Measurements from ENCODE around the gene TMEM95. TPM values are rescaled to one million over a fixed set of nuclear protein-coding genes. Genes with fewer than 3 reads are reported as not detected.

TMEM95 gene
- total RNA-seq, 1 experiment from 2014 or later, result not detected

Other genes with a start within 250 kb of the TMEM95 start
- gene ASGR2, start 240.3 kb upstream of the TMEM95 start, total RNA-seq (2014; rRNA removed; shearing (Covaris generic); ENCODE audit: low replicate concordance), result not detected in 2 replicates
- not detected in 2 replicates for gene ASGR1, start 175.8 kb upstream of the TMEM95 start, total RNA-seq (2014; rRNA removed; shearing (Covaris generic); ENCODE audit: low replicate concordance)
- gene DLG4, start 135.3 kb upstream of the TMEM95 start, total RNA-seq (2014; rRNA removed; shearing (Covaris generic); ENCODE audit: low replicate concordance), result 2.8 and 4.8 TPM in 2 replicates
- 301 and 338 TPM in 2 replicates for gene ACADVL, start 135.2 kb upstream of the TMEM95 start, total RNA-seq (2014; rRNA removed; shearing (Covaris generic); ENCODE audit: low replicate concordance)
- gene DVL2, start 120.6 kb upstream of the TMEM95 start, total RNA-seq (2014; rRNA removed; shearing (Covaris generic); ENCODE audit: low replicate concordance), result 33.3 and 64.4 TPM in 2 replicates
- 28.0 and 39.4 TPM in 2 replicates for gene PHF23, start 115.7 kb upstream of the TMEM95 start, total RNA-seq (2014; rRNA removed; shearing (Covaris generic); ENCODE audit: low replicate concordance)
- 211 and 296 TPM in 2 replicates for gene GABARAP, start 112.7 kb upstream of the TMEM95 start, total RNA-seq (2014; rRNA removed; shearing (Covaris generic); ENCODE audit: low replicate concordance)
- gene CTDNEP1, start 103.4 kb upstream of the TMEM95 start, total RNA-seq (2014; rRNA removed; shearing (Covaris generic); ENCODE audit: low replicate concordance), result 9.6 and 19.0 TPM in 2 replicates
- 25.5 and 32.4 TPM in 2 replicates for gene ELP5, start 102.9 kb upstream of the TMEM95 start, total RNA-seq (2014; rRNA removed; shearing (Covaris generic); ENCODE audit: low replicate concordance)
- not detected in 2 replicates for gene CLDN7, start 92.7 kb upstream of the TMEM95 start, total RNA-seq (2014; rRNA removed; shearing (Covaris generic); ENCODE audit: low replicate concordance)
- not detected in 2 replicates for gene SLC2A4, start 73.4 kb upstream of the TMEM95 start, total RNA-seq (2014; rRNA removed; shearing (Covaris generic); ENCODE audit: low replicate concordance)
- 1.8 and 8.5 TPM in 2 replicates for gene YBX2, start 60.5 kb upstream of the TMEM95 start, total RNA-seq (2014; rRNA removed; shearing (Covaris generic); ENCODE audit: low replicate concordance)
- gene EIF5A, start 47.5 kb upstream of the TMEM95 start, total RNA-seq (2014; rRNA removed; shearing (Covaris generic); ENCODE audit: low replicate concordance), result 483 and 624 TPM in 2 replicates
- gene GPS2, start 39.8 kb upstream of the TMEM95 start, total RNA-seq (2014; rRNA removed; shearing (Covaris generic); ENCODE audit: low replicate concordance), result 51.1 and 56.4 TPM in 2 replicates
- gene NEURL4, start 25.8 kb upstream of the TMEM95 start, total RNA-seq (2014; rRNA removed; shearing (Covaris generic); ENCODE audit: low replicate concordance), result 15.0 and 17.9 TPM in 2 replicates
- 2.3 and 26.4 TPM in 2 replicates for gene ACAP1, start 18.6 kb upstream of the TMEM95 start, total RNA-seq (2014; rRNA removed; shearing (Covaris generic); ENCODE audit: low replicate concordance)
- 17.2 and 23.2 TPM in 2 replicates for gene KCTD11, start 3.0 kb upstream of the TMEM95 start, total RNA-seq (2014; rRNA removed; shearing (Covaris generic); ENCODE audit: low replicate concordance)
- 1.8 and 2.9 TPM in 2 replicates for gene TNK1, start 25.9 kb downstream of the TMEM95 start, total RNA-seq (2014; rRNA removed; shearing (Covaris generic); ENCODE audit: low replicate concordance)
- gene PLSCR3, start 39.4 kb downstream of the TMEM95 start, total RNA-seq (2014; rRNA removed; shearing (Covaris generic); ENCODE audit: low replicate concordance), result 5.6 and 14.4 TPM in 2 replicates
- 132 and 200 TPM in 2 replicates for gene TMEM256, start 48.9 kb downstream of the TMEM95 start, total RNA-seq (2014; rRNA removed; shearing (Covaris generic); ENCODE audit: low replicate concordance)
- 1.1 TPM in 1 of 2 replicates, not detected in the other for gene NLGN2, start 52.7 kb downstream of the TMEM95 start, total RNA-seq (2014; rRNA removed; shearing (Covaris generic); ENCODE audit: low replicate concordance)
- not detected in 2 replicates for gene SPEM1, start 65.2 kb downstream of the TMEM95 start, total RNA-seq (2014; rRNA removed; shearing (Covaris generic); ENCODE audit: low replicate concordance)
- not detected in 2 replicates for gene SPEM2, start 70.5 kb downstream of the TMEM95 start, total RNA-seq (2014; rRNA removed; shearing (Covaris generic); ENCODE audit: low replicate concordance)
- gene SPEM3, start 73.7 kb downstream of the TMEM95 start, total RNA-seq (2014; rRNA removed; shearing (Covaris generic); ENCODE audit: low replicate concordance), result not detected in 2 replicates
- 2.9 and 6.7 TPM in 2 replicates for gene TMEM102, start 80.3 kb downstream of the TMEM95 start, total RNA-seq (2014; rRNA removed; shearing (Covaris generic); ENCODE audit: low replicate concordance)
- gene FGF11, start 84.4 kb downstream of the TMEM95 start, total RNA-seq (2014; rRNA removed; shearing (Covaris generic); ENCODE audit: low replicate concordance), result 0.06 and 0.98 TPM in 2 replicates
- gene CHRNB1, start 89.9 kb downstream of the TMEM95 start, total RNA-seq (2014; rRNA removed; shearing (Covaris generic); ENCODE audit: low replicate concordance), result 4.0 and 11.0 TPM in 2 replicates
- gene ZBTB4, start 124.5 kb downstream of the TMEM95 start, total RNA-seq (2014; rRNA removed; shearing (Covaris generic); ENCODE audit: low replicate concordance), result 4.6 and 5.8 TPM in 2 replicates
- gene SLC35G6, start 126.3 kb downstream of the TMEM95 start, total RNA-seq (2014; rRNA removed; shearing (Covaris generic); ENCODE audit: low replicate concordance), result not detected in 2 replicates
- 10.9 and 11.8 TPM in 2 replicates for gene POLR2A, start 129.2 kb downstream of the TMEM95 start, total RNA-seq (2014; rRNA removed; shearing (Covaris generic); ENCODE audit: low replicate concordance)
- 0.24 TPM in 1 of 2 replicates, not detected in the other for gene TNFSF12, start 193.9 kb downstream of the TMEM95 start, total RNA-seq (2014; rRNA removed; shearing (Covaris generic); ENCODE audit: low replicate concordance)
- 5.1 and 6.2 TPM in 2 replicates for gene TNFSF13, start 203.6 kb downstream of the TMEM95 start, total RNA-seq (2014; rRNA removed; shearing (Covaris generic); ENCODE audit: low replicate concordance)
- gene SENP3, start 206.8 kb downstream of the TMEM95 start, total RNA-seq (2014; rRNA removed; shearing (Covaris generic); ENCODE audit: low replicate concordance), result 105 and 115 TPM in 2 replicates
- gene CD68, start 224.5 kb downstream of the TMEM95 start, total RNA-seq (2014; rRNA removed; shearing (Covaris generic); ENCODE audit: low replicate concordance), result 57.9 and 93.2 TPM in 2 replicates
- gene MPDU1, start 228.7 kb downstream of the TMEM95 start, total RNA-seq (2014; rRNA removed; shearing (Covaris generic); ENCODE audit: low replicate concordance), result 96.4 and 130 TPM in 2 replicates
- gene SOX15, start 234.9 kb downstream of the TMEM95 start, total RNA-seq (2014; rRNA removed; shearing (Covaris generic); ENCODE audit: low replicate concordance), result not detected in 2 replicates